HL-60 (cell line): ENCODE data around the gene MIP.

ENCODE experiments used
- DNase-seq, 2 experiments: peaks; one replicate each; pipeline ENCODE4 v3.0.0-alpha.2; 2010 to 2020; ENCODE audit warnings: low read depth in 1 of 2, low spot score in 1 of 2
- H3K27ac ChIP-seq: fragments of 250-450 bp; sonication (Bioruptor Pico); replicated peaks from 2 replicates; pipeline ENCODE4 v1.5.1; 2020; ENCODE audit warnings: mild to moderate bottlenecking, moderate library complexity
- H3K27me3 ChIP-seq: fragments of 250-450 bp; sonication (Bioruptor Pico); 2 replicates; pipeline ENCODE4 v1.5.1; 2021; ENCODE audit warnings: mild to moderate bottlenecking, moderate library complexity; ENCODE audit not compliant: insufficient read depth, poor library complexity, severe bottlenecking
- H3K4me3 ChIP-seq: replicated peaks from 2 replicates; pipeline ENCODE4 v1.5.1; 2011; ENCODE audit warnings: mild to moderate bottlenecking, control low read depth, low read length; ENCODE audit not compliant: insufficient read depth
- CTCF ChIP-seq: IDR thresholded peaks from one replicate; pipeline ENCODE4 v1.5.1; 2011; ENCODE audit warnings: low read length, control low read depth, inconsistent platforms; ENCODE audit not compliant: insufficient read depth
- GABPA ChIP-seq: IDR thresholded peaks from 2 replicates; pipeline ENCODE4 v1.6.1; 2012; ENCODE audit warnings: low read depth
- POLR2AphosphoS5 ChIP-seq: IDR thresholded peaks from 2 replicates; pipeline ENCODE4 v1.6.1; 2012; ENCODE audit warnings: low read depth
- SPI1 ChIP-seq: IDR thresholded peaks from 2 replicates; pipeline ENCODE4 v1.6.1; 2012; ENCODE audit warnings: low read depth, mild to moderate bottlenecking, borderline replicate concordance
- TF ChIP-seq, protein P1 (sequence below): IDR thresholded peaks from 2 replicates; pipeline ENCODE4 v1.6.1; 2012; ENCODE audit warnings: low read depth; ENCODE audit not compliant: insufficient replicate concordance

MIP gene

DNA sequence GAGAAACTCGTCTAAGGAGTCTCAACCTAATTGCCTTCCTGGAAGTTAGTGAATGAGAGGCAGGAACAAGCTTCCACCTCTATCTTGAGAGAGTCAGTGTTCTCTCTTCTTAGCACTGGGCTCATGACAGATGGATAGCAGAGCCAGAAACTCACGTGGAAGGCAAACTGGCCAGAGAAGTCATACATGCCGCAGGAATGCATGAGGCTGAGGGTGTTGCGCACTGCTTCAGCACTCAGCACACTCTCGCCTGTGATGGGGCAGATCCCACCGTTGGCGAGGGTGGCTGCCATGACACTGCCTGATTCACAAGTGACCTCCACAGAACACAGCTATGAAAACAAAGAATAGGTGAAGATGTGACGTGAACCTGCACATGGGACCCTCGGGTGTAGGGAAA is 19.9 kb upstream of the MIP start:
- no peak for TF ChIP-seq POLR2AphosphoS5
- TF ChIP-seq, protein P1, sequence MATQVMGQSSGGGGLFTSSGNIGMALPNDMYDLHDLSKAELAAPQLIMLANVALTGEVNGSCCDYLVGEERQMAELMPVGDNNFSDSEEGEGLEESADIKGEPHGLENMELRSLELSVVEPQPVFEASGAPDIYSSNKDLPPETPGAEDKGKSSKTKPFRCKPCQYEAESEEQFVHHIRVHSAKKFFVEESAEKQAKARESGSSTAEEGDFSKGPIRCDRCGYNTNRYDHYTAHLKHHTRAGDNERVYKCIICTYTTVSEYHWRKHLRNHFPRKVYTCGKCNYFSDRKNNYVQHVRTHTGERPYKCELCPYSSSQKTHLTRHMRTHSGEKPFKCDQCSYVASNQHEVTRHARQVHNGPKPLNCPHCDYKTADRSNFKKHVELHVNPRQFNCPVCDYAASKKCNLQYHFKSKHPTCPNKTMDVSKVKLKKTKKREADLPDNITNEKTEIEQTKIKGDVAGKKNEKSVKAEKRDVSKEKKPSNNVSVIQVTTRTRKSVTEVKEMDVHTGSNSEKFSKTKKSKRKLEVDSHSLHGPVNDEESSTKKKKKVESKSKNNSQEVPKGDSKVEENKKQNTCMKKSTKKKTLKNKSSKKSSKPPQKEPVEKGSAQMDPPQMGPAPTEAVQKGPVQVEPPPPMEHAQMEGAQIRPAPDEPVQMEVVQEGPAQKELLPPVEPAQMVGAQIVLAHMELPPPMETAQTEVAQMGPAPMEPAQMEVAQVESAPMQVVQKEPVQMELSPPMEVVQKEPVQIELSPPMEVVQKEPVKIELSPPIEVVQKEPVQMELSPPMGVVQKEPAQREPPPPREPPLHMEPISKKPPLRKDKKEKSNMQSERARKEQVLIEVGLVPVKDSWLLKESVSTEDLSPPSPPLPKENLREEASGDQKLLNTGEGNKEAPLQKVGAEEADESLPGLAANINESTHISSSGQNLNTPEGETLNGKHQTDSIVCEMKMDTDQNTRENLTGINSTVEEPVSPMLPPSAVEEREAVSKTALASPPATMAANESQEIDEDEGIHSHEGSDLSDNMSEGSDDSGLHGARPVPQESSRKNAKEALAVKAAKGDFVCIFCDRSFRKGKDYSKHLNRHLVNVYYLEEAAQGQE: no peak
- TF ChIP-seq GABPA: no peak
- TF ChIP-seq SPI1: no peak
- no peak overlapping the region for H3K4me3 ChIP-seq
- no peak overlapping the region for H3K27ac ChIP-seq
- DNase-seq: no peak
- H3K27me3 ChIP-seq: no peaks in the 10 kb centered on the region

DNA sequence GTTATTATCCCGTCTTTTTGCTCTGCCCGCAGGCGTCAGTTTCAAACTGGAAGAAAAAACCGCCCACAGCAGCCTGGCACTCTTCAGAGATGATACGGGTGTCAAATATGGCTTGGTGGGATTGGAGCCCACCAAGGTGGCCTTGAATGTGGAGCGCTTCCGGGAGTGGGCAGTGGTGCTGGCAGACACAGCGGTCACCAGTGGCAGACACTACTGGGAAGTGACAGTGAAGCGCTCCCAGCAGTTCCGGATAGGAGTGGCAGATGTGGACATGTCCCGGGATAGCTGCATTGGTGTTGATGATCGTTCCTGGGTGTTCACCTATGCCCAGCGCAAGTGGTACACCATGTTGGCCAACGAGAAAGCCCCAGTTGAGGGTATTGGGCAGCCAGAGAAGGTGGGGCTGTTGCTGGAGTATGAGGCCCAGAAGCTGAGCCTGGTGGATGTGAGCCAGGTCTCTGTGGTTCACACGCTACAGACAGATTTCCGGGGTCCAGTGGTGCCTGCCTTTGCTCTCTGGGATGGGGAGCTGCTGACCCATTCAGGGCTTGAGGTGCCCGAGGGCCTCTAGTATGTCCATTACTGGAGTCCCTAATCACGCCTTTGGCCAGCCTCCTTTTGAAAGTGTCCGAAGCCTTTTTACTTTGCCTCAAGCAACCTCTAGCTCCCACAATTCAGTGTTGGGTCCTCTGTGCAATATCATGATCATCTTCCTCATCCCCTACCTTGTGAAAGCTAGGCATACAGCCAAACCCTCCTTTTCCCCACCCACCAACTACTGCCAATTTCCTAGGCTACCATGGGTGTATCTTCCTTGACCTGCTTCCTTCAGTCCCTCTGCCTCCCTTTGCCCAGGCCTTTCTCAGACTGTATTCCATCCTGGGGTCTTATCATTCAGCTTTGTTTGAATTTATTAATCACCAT is 14.8 kb upstream of the MIP start:
- peak; percentile 60 to 68 for DNase-seq
- Histone ChIP-seq H3K27ac (peak overlapping the region; percentile 92), H3K4me3 (peak overlapping the region; percentile 66), H3K27me3 (no peaks in the 10 kb centered on the region)
- TF ChIP-seq POLR2AphosphoS5 (no peak; the same call in 1 of the 2 replicates), CTCF (no peak), SPI1 (no peak; the same call in 1 of the 2 replicates), GABPA (peak; percentile 32; the same call in 1 of the 2 replicates)

- Histone ChIP-seq H3K4me3 (peak within 1 kb of the TSS; percentile 66), H3K27ac (peak within 1 kb of the TSS; percentile 92), H3K27me3 (no peaks in the 10 kb centered on the region)
- TF ChIP-seq CTCF: no peak
- peak; percentile 92 for TF ChIP-seq POLR2AphosphoS5
- TF ChIP-seq, protein P1: peak; percentile 67
- no peak for TF ChIP-seq SPI1
- TF ChIP-seq GABPA: no peak
- peak; percentile 85 to 92 for DNase-seq
Observed at GRCh38 chr12:56468216-56469006, 14.0 kb upstream of the MIP start, which contains the start of gene SPRYD4. SPRYD4 (plus strand) TSS chr12:56468578; CDS start chr12:56468592, 14 bp downstream.

GRCh38 chr12:56462565-56462964 is 8.1 kb upstream of the MIP start:
- no peak overlapping the region for H3K27ac ChIP-seq
- no peak for DNase-seq
- TF ChIP-seq, protein P1: no peak
- no peak for TF ChIP-seq CTCF
- no peak for TF ChIP-seq GABPA

More at GRCh38 chr12:56462565-56462964, 8.1 kb upstream of the MIP start:
- Histone ChIP-seq H3K27me3 (no peaks in the 10 kb centered on the region), H3K4me3 (no peak overlapping the region)
